HG02970 (cell line): Measurements from ENCODE around the gene DLGAP1.
"Not testable (repeated sequence)": the region's sequence is repeated elsewhere in the genome, so short reads cannot be mapped to it uniquely, and the experiment has no call there.

Source experiments
- ATAC-seq: cut with Tn5 transposase; IDR thresholded peaks from one replicate; pipeline ENCODE4 v1.9.1; 2021; ENCODE audit warnings: mild to moderate bottlenecking, moderate library complexity, moderate number of reproducible peaks; ENCODE audit not compliant: unreplicated experiment, low FRiP score

The DLGAP1 gene

DNA sequence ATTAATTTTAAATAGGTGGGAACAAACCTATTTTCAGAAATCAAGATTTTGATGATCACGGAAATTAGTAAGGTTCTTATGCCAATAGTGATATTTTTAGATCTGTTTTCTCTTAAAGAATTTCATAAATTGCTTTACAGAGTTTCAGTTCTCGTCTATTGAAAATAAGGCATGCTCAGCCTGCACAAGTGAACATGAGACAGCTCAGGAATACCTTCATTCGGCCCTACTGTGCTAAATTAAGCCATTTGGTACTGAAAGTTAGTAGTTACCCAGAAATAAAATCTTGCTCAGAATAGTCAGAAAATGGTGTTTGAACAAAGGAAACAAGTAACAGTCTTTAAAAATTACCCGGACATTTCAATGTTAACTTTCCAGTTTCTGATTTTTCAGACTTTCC, 60.4 kb downstream of the DLGAP1 start:
- no peak for ATAC-seq

DNA sequence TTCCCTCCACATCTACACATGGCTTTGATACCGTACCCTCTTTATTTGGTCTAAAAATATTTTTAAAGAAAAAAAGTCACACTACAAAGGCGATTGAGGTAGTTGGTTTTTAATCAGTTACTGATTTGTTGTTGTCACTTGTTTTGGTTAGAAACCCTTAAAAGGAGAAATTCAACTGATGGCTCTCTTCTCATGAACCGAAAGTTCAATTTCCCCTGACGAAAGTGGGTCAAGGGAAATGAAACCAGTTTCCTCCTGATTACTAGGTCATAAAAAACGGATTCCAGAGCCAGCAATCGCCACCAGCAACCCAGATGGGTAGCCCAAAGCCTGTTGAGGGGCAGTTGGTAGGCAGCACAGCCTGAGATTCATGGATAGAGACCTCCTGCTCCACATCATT, 63.2 kb downstream of the DLGAP1 start:
- ATAC-seq, result no peak

DNA sequence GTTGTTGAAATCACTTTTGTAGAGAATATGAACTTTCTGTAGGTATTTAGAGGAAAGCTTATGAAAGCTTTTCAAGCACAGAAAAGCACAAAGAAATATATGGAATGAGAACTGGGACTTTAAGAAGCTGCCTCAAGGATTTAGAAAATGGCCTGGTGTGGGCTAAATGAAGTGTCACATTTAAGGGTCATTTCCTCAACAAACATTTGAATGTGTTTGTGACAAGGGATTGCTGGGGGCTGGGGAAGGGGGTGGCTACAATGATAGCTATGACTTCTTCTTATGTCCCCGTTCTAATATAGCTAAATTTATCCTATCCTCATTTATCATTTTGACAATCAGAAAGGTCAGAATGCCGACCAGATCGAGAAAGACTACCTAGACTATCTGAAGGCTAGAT, 69.2 kb downstream of the DLGAP1 start:
- ATAC-seq, result no peak

DNA sequence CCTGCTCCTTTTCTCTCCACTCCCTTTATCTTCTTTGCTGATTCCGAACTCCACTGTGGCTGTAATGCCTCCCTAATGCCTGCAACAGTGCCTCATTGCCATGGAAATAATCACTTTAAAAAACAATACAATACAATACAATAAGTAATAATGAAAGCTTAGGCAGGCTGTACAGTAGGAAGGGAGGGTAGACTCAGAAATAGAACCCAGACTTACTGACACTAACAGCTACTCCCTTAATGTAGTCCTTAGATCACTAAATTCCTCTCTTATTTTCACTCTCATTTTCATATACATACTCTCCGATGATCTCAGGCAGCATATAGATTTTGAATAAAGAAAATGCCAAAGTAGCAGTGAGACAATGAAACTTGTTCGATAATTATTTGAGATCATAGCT, 70.2 kb downstream of the DLGAP1 start:
- no peak for ATAC-seq

DNA sequence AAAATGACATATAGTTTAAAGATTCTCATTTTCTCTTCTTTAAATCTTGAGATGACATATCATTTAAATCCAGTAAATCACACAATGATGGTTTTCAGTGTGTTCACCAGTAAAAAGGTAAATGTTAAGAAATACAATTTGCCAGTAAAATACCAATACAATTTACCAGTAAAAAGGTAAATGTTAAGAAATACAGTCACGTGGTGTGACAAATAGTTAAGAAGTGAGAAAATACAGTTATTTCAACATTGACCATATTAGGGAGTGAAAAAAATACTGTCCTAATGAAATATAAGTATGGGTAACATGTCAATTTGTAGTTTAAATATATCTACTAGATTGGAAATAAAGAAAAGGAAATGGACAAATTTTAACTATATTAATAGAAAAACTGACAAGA, 80.5 kb downstream of the DLGAP1 start:
- ATAC-seq, result no peak

DNA sequence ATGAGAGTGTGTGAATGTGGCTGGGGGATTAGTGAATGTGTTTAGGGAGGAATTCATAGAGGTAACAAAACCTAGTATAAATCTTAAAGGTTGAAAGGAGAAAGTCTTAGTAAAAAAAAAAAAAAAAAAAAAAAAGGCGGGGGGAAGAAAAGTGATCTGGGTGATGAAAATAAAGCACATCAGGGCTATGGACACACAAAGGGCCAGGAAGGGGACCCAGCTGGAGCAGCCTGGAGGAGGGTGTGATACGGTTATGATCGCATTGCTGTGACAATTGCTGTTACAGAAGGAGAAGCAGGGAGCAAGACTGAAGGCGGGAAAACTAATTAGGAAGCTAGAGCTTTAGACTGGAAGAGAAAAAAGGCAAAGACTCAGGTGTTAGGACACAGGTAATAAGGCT, 85.4 kb downstream of the DLGAP1 start:
- ATAC-seq, result no peak

DNA sequence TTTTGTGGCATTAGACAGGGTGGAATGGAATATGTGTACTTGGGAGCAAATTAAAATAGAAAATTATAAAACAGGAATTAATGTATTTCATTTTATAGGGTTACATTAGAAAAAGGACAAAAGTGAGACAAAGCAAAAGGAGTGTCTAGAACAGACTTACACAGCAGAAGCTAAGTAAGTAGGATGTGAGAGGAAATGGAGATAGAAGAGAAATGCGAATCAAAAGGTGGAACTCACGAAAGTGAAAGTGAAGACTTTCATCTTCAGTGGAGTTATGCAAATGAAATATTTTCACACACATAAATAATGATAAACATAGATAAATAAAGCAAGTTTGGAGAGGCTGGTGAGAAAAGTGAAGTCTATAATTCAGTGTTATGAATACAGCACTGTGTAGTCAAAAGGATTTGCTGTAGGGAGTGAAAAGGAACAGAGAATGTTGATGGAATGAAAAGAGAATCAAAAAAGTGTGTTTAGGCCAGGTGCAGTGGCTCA, 94.8 kb downstream of the DLGAP1 start:
- no peak for ATAC-seq

DNA sequence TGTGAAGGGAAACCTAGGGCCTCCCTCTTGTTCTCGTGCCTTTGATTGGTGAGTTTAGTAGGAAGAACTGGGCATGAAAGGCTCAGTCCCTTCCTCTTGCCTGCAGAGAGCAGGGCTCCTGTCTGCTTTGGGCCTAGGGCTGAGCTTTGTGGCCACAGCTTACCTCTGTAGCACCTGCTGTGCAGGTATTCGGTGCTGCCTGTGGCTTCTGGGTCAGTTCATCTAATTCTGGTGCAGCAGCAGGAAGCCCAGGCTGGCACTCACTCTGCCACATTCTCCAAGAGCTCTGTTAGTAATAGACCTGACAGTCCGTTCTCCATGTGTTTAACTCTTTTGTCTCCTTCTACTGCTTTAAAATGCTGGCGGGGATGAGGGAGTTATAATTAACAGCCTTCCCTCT, 96.5 kb downstream of the DLGAP1 start:
- no peak for ATAC-seq

DNA sequence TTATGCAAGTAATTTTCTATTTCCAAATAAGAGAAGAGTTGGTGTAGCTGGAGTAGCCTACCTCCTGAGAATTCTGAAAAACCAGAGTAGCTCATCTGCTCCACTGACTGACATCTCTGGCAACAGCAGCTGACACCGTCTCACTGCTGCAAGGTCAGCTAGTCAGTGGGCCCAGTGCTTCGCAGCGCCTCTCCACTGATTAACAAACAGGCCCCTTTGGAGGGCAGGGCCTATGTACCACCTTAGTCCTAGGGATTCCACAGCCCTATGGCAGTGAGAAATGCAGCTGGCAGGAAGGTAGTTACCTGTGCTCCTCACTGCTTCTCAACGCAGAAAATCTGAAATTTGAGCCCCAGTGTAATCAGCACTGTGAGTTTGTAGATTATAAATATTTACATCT, 97.5 kb downstream of the DLGAP1 start:
- no peak for ATAC-seq

DNA sequence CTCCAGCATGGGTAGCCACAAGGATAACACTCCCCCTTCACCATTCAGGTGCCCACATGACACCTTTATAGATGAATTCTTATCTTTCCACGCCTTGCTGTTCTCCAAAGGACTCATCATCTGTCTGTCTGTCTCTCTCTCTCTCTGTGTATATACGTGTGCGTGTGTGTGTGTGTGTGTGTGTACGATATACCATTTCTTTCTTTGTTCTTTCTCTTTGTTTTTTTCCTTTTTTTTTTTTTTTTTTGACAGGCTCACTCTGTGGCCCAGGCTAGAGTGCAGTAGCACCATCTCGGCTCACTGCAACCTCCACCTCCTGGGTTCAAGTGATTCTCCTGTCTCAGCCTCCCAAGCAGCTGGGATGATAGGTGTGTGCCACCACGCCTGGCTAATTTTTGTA, 98.2 kb downstream of the DLGAP1 start:
- ATAC-seq, result no peak

DNA sequence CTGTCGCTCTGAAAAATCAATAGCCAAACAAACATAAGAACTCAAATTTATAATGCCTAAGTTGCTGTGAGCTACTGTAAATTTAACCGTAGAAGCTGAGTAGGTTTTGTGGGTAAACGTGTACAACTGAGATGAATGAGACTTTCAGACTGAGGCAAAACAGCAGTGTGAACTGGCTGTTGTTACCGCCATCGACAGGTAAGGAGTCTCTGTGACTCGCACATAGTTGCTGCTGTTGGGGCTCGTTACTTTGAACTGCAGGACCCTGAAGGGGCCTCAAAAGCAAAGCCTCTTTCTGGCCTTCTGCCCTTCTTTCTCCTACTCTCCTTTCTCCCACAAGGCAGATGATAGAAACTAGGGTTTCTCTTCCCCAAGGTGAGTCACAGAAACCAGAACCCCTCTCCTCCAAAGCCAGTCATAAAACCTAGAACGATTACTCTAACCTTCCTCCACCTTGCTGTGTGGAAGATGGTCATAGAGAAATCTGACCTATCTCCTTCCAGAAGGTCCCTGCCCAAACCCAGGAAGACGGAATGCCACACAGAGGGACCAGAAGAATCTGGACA, 101.2 kb downstream of the DLGAP1 start:
- ATAC-seq, result no peak

DNA sequence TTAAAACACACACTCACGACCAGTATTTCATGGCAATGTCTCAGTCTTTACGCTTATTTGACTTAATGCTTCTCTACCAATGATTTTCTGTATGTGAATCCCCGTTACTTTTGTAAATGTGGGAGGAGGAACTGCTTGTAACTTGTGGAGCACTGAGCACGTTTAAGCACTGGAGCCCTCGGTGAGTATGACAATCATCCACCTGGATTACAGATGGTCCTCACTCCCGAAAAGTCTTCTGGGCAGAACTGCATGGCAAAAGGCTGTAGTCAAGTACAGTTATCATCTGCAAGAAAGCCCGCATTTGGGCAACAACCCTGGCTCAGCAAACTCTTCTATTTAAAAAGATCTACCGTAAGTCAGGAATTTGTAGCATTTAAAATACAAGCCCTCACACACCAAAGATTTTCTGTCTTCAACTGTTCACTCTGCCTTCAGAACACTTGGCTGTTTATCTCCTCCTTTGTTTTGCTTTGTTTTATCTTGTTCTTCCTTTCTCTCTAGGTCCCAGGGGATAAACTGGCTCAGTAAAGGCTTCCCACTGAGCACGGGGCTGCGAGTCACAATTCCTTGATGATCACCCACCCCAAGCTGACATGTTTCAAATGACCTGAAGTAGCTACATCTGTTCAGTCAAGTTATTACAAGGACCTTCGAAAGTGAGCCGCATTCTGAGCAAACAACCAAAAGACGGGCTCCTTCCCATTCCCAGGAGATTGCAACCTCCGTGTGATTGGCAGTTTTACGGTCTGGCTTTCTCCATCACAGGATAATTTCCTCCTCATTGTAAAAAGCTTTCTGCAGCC, 102.2 kb downstream of the DLGAP1 start:
- ATAC-seq, result no peak

DNA sequence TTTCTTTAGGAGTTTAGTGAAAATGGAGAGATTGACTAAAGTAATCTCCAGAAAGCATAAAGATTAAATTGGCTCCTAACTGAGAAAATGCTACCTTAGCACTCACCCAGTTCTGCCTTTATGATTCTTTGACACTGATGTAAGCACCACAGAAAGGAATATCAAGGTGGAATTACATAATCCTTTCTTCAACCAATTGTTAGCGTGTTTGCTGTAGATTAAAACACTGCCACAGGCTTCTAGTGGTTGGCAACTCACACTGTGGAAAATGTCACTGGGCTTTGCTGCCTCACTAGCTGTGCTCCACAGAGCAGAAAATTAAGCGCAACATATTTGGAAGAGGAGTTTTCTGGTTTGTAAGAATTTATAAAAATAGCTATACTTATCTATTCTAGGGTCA, 104.1 kb downstream of the DLGAP1 start:
- ATAC-seq, result no peak

DNA sequence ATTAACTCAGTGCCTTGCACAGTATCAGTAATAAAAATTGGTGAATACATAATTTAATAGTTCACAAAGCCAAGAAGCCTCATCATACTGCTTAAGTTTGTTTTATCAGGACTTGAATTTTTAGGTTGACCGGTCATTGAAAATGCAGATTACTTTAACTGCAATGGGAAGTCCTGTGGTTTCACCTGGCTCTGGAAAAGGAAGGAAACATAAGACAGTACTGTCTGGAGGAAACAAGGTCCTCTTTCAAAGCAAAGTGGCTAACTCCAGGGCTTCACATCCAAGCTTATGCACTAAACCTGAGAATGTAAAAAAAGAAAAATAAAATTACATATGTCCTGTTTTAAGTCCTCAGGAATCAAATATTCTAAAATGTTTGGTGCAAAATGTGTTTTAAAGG, 119.7 kb downstream of the DLGAP1 start:
- ATAC-seq, result no peak

DNA sequence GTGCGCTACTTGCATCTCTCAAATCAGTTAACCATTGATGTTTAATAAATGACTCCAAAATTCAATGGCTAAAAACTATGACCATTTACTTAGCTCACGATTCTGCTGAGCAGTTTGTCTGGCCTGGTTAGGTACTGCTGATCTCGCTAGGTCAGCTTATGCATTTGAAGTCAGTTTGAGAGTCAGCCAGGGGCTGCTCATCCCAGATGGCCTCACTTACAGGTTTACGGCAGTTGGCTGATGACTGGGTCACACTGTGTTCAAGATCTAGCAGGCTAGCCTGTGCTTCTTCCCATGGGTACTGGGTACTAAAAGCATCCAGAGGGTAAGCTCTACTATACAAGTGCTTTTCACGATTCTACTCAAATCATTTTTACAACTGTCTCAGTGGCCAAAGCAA, 122.1 kb downstream of the DLGAP1 start:
- ATAC-seq, result no peak

DNA sequence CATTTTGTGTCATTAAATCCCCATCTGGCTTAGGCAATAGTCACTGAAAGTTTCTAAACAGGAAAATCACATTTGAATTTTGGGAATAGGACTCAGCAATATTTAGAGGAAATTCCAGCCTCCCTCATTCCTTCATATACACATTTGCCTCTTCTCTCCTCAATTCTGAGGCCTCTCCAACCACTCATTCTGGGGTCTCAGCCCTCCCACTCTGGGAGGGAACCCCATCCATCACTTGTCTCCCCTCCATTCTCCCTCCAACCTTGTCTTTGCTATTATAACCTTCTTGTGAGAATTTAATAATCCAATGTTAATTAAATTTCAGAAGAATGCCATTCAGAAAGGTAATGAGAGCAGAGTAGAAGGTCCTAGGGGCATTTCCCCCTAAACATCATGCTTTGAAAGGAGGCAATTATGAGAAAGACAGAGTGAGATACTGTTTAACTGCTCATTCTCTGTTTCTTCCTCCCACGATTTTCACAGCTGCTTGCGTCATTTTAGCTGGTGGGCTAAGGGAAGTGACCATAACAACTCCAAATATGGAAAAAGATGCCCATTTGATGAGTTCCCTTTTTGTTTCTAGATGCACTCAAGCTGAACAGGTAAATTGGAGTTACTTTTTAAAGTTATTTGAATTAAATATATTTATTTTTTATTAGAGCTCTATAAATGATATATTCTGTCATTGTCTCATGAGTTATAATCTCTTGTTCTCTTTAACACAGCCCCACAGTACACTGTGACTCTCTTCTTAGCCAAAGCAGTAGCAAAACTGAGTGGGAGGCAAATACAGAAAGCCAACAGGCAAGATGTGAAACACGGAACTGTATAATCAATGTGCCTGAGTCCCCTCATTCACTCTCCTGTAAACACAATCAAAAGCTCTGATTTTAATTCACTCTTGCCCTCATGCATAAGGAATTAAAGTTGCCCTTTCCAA, 135.1 kb downstream of the DLGAP1 start:
- ATAC-seq, result no peak

DNA sequence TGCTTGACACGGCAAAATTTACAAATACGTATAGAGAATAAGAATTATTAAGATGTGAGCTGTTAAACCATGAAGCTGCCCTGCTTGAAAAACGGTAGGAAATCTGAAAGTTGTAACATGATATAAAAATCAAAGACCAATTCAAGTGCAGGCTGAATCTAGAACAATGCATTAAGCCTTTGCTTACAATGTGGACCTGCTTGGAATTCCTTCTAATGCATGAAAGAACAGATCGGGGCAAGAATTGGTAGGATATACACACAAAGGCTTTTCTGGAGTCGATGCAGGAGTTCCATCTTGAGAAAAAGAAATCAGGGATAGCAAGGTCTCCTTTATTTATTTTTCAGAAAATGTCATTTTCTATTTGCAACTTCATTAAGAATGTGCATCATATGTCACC, 136.8 kb downstream of the DLGAP1 start:
- ATAC-seq, result no peak

DNA sequence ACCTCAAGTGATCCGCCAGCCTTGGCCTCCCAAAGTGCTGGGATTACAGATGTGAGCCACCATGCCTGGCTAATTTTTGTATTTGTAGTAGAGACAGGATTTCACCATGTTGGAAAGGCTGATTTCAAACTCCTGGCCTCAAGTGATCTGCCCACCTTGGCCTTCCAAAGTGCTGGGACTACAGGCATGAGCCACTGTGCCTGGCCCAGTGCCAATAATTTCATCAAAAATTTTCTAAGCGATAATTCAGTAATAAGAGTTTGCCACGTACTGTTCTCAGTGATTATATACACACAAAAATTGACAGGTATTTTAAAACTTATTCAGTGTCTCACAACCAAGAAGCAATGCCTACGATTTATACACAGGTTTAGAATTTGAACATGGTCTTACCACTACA, 143.2 kb downstream of the DLGAP1 start:
- not testable (repeated sequence) for ATAC-seq

DNA sequence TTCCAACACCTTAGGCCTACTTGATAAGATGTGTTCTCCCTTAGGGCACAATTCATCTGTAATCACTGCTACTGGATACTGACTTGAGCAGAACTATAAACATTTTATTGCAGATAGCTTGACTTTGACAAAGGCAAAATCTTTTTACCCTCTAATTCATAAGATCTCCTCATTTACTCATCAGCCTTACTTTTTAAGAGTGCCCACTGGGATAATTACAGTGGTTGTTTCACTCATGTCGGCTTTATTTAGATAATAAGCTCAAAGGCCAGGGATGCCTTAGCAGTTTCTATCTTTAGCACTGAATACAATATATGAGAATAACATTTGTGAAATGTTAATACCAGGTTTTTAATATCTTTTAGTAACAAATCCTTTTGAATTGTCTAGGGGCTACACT, 144.0 kb downstream of the DLGAP1 start:
- no peak for ATAC-seq

DNA sequence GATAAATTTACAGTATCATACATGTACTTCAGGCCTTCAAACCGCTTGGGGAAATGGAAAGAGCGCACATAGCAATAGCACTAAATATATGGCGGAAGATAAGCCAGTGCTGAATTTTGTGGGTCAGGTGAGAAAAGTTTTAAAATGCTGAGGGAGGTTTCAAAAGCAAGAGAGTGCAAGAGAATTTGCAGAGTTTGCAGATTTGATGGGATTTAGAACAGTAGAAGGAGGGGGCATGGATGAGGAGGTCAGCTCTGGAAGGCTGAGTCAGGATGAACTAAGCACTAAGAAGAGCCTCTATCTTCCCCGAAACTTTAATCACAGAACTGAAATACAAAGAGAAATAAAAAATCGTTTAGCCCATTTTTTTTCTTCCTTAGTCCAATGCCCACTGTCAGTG, 145.9 kb downstream of the DLGAP1 start:
- ATAC-seq, result no peak

DNA sequence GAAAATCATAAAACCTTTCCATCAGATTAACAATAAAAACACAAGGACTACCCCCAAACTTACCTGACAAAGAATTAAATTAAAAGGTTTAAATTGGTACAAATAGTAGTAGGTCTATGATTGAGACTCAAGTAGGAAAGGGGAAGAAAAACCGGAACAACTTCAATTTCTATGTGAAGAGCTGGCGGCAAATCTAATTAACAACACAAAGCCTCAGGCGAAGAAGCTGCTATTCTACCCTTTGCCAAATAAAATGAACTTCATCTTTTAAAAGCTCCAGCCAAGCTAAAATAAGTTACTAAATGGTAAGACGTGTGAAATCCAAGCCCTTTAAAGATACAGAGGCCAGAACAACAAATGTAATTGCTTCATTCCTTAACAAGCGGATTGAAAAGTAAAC, 146.5 kb downstream of the DLGAP1 start:
- no peak for ATAC-seq
